Neutrophil (primary cell): Measurements from ENCODE around the gene PTPRN2.

ENCODE experiments used
- H3K27ac ChIP-seq: fragments of 200-600 bp; sonication (generic); 2 replicates; pipeline ENCODE4 v1.5.1; 2016; ENCODE audit warnings: mild to moderate bottlenecking, moderate library complexity
- H3K27me3 ChIP-seq: fragments of 200-600 bp; sonication (generic); 2 replicates; pipeline ENCODE4 v1.6.0; 2016; ENCODE audit warnings: mild to moderate bottlenecking
- H3K36me3 ChIP-seq: fragments of 200-600 bp; sonication (generic); 2 replicates; pipeline ENCODE4 v1.5.1; 2017
- H3K4me1 ChIP-seq, 2 experiments: fragments of 200-600 bp in 1 of 2; sonication (generic) in 1 of 2; 1 replicate in 1 of 2; 2 replicates in 1 of 2; pipeline versions ENCODE4 v1.5.1 to v1.6.1; 2013 to 2016; ENCODE audit warnings: low read depth in 1 of 2, low read length in 1 of 2, mild to moderate bottlenecking in 1 of 2, moderate library complexity in 1 of 2; ENCODE audit not compliant: control insufficient read depth in 1 of 2, insufficient read depth in 1 of 2
- H3K4me3 ChIP-seq, 2 experiments: fragments of 200-600 bp in 1 of 2; sonication (generic) in 1 of 2; 1 replicate in 1 of 2; 2 replicates in 1 of 2; pipeline ENCODE4 v1.5.1; 2013 to 2016; ENCODE audit warnings: low read depth in 1 of 2, low read length in 1 of 2, mild to moderate bottlenecking in 1 of 2, moderate library complexity in 1 of 2
- H3K9me3 ChIP-seq: fragments of 200-600 bp; sonication (generic); 2 replicates; pipeline ENCODE4 v1.5.1; 2016
- CTCF ChIP-seq: fragments of 200-600 bp; sonication (generic); IDR thresholded peaks from 2 replicates; pipeline ENCODE4 v1.5.1; 2016; ENCODE audit warnings: antibody characterized with exemption

Gene PTPRN2

GRCh38 chr7:157739031-157739430 is 848.6 kb downstream of the PTPRN2 start:
- Histone ChIP-seq H3K27ac (no peak overlapping the region), H3K4me3 (no peak overlapping the region), H3K36me3 (no peaks in the 10 kb centered on the region), H3K27me3 (peaks cover 18% of the 10 kb centered on the region), H3K9me3 (no peaks in the 10 kb centered on the region), H3K4me1 (no peaks in the 10 kb centered on the region)
- TF ChIP-seq CTCF, result no peak

- Histone ChIP-seq H3K27ac (no peak overlapping the region), H3K4me1 (no peaks in the 10 kb centered on the region), H3K9me3 (no peaks in the 10 kb centered on the region), H3K36me3 (no peaks in the 10 kb centered on the region), H3K4me3 (no peak overlapping the region), H3K27me3 (peaks cover 18% of the 10 kb centered on the region)
- TF ChIP-seq CTCF, result no peak
Observed at GRCh38 chr7:157738066-157738460, 849.6 kb downstream of the PTPRN2 start.

GRCh38 chr7:157737151-157738065 is 850.2 kb downstream of the PTPRN2 start:
- H3K27me3 ChIP-seq, result peaks cover 18% of the 10 kb centered on the region
- no peaks in the 10 kb centered on the region for H3K4me1 ChIP-seq
- no peaks in the 10 kb centered on the region for H3K9me3 ChIP-seq
- no peaks in the 10 kb centered on the region for H3K36me3 ChIP-seq
- no peak overlapping the region for H3K4me3 ChIP-seq
- TF ChIP-seq CTCF, result no peak
- no peak overlapping the region for H3K27ac ChIP-seq

GRCh38 chr7:157736341-157736740 is 851.3 kb downstream of the PTPRN2 start:
- Histone ChIP-seq H3K4me1 (no peaks in the 10 kb centered on the region), H3K27me3 (peaks cover 18% of the 10 kb centered on the region), H3K4me3 (no peak overlapping the region), H3K9me3 (no peaks in the 10 kb centered on the region), H3K36me3 (no peaks in the 10 kb centered on the region), H3K27ac (no peak overlapping the region)
- no peak for TF ChIP-seq CTCF

GRCh38 chr7:157735826-157736225 is 851.8 kb downstream of the PTPRN2 start:
- H3K4me3 ChIP-seq, result no peak overlapping the region
- H3K27me3 ChIP-seq, result peaks cover 18% of the 10 kb centered on the region
- no peaks in the 10 kb centered on the region for H3K4me1 ChIP-seq
- H3K36me3 ChIP-seq, result no peaks in the 10 kb centered on the region
- TF ChIP-seq CTCF, result no peak
- no peak overlapping the region for H3K27ac ChIP-seq
- no peaks in the 10 kb centered on the region for H3K9me3 ChIP-seq
